K562 (cell line): Measurements from ENCODE around the gene VAPB. TPM values are rescaled to one million over a fixed set of nuclear protein-coding genes. Genes with fewer than 3 reads are reported as not detected.

Source experiments
- ATAC-seq: fragments of 200-7000 bp; cut with Tn5 transposase; 3 replicates; pipeline ENCODE4 v1.9.1; 2020; ENCODE audit warnings: moderate library complexity
- BruUV-seq: library from RNA; stranded (reverse); fragments of 400-500 nt; replicated peaks from 2 replicates; lab custom pipeline; 2021; lab: Mats Ljungman, UMichigan
- CTCF ChIA-PET: fragments of 300-600 bp; formaldehyde crosslinking; extraction: SDS; loops from one replicate; lab custom pipeline; 2021; ENCODE audit warnings: low intra/inter-chr PET ratio; lab: Yijun Ruan, JAX
- POLR2A ChIA-PET: fragments of 300-600, 350-650 bp; sonication (Branson Sonifier 250); formaldehyde crosslinking; extraction: SDS; loops from one replicate; lab custom pipeline; 2021; ENCODE audit warnings: antibody characterized with exemption, inconsistent platforms; lab: Yijun Ruan, JAX
- DNase-seq, 4 experiments: peaks; one replicate each; pipeline versions ENCODE4 v3.0.0 to v3.0.0-alpha.2; 2011 to 2018; ENCODE audit warnings: low spot score in 3 of 4, mixed read lengths in 3 of 4; ENCODE audit errors: extremely low read depth in 1 of 4
- FAIRE-seq: peaks from 2 replicates; lab custom pipeline; 2011; peaks lifted over from hg19 to GRCh38; lab: Jason Lieb, UNC
- H2AFZ ChIP-seq: 2 replicates; pipeline ENCODE4 v1.6.0; 2011; ENCODE audit warnings: low read depth, low read length, control low read depth, inconsistent platforms
- H3K27ac ChIP-seq: fragments of 200-600 bp; 3 replicates; pipeline ENCODE4 v1.8.0; 2011; ENCODE audit warnings: low read depth, mild to moderate bottlenecking, control low read depth, inconsistent platforms, low read length, moderate library complexity, mixed read lengths; ENCODE audit errors: extremely low read depth
- H3K27me3 ChIP-seq, 2 experiments: fragments of 300-600 bp in 1 of 2; 2 replicates in 1 of 2; 3 replicates in 1 of 2; pipeline versions ENCODE4 v1.6.0 to v1.8.0; 2011; ENCODE audit warnings: inconsistent platforms in 2 of 2, low read length in 2 of 2, mild to moderate bottlenecking in 1 of 2, mixed read lengths in 1 of 2, moderate library complexity in 1 of 2; ENCODE audit not compliant: control insufficient read depth in 2 of 2, insufficient read depth in 2 of 2
- H3K36me3 ChIP-seq: fragments of 300-600 bp; 3 replicates; pipeline ENCODE4 v1.8.0; 2011; ENCODE audit warnings: mild to moderate bottlenecking, low read length, inconsistent platforms; ENCODE audit not compliant: control insufficient read depth, insufficient read depth
- H3K4me1 ChIP-seq, 2 experiments: fragments of 200-600 bp in 1 of 2; replicated peaks in 1 of 2; 2 replicates in 1 of 2; 3 replicates in 1 of 2; pipeline versions ENCODE4 v1.5.1 to v1.8.0; 2011; ENCODE audit warnings: inconsistent platforms in 2 of 2, low read length in 2 of 2, mild to moderate bottlenecking in 1 of 2, mixed read lengths in 1 of 2, moderate library complexity in 1 of 2; ENCODE audit not compliant: control insufficient read depth in 2 of 2, insufficient read depth in 2 of 2
- H3K4me2 ChIP-seq: 2 replicates; pipeline ENCODE4 v1.6.1; 2011; ENCODE audit warnings: low read length, control low read depth, inconsistent platforms, mixed read lengths; ENCODE audit not compliant: insufficient read depth
- H3K4me3 ChIP-seq: fragments of 200-600 bp; sonication (generic), shearing (Covaris generic); 2 replicates; pipeline ENCODE4 v1.5.1; 2016; ENCODE audit warnings: control low read depth, inconsistent platforms
- H3K79me2 ChIP-seq: fragments of 200-600 bp; 3 replicates; pipeline ENCODE4 v1.8.0; 2011; ENCODE audit warnings: low read length, inconsistent platforms; ENCODE audit not compliant: control insufficient read depth, insufficient read depth
- H3K9ac ChIP-seq, 2 experiments: 2 replicates each; pipeline versions ENCODE4 v1.6.0 to v1.6.1; 2011; ENCODE audit warnings: low read depth in 2 of 2, low read length in 2 of 2, control low read depth in 1 of 2, inconsistent platforms in 1 of 2, mild to moderate bottlenecking in 1 of 2, mixed read lengths in 1 of 2; ENCODE audit not compliant: insufficient read depth in 1 of 2
- H3K9me1 ChIP-seq: one replicate; pipeline ENCODE4 v1.6.0; 2011; ENCODE audit warnings: inconsistent platforms, mild to moderate bottlenecking, low read length, moderate library complexity; ENCODE audit not compliant: control insufficient read depth, insufficient read depth
- H3K9me3 ChIP-seq: replicated peaks from 2 replicates; pipeline ENCODE4 v1.5.1; 2011; ENCODE audit warnings: low read depth, low read length, inconsistent platforms; ENCODE audit not compliant: control insufficient read depth, insufficient read depth
- H4K20me1 ChIP-seq: replicated peaks from 2 replicates; pipeline ENCODE4 v1.6.1; 2011; ENCODE audit warnings: low read length, inconsistent platforms, mixed read lengths; ENCODE audit not compliant: control insufficient read depth, insufficient read depth
- BHLHE40 ChIP-seq: IDR thresholded peaks from 2 replicates; pipeline ENCODE4 v1.6.1; 2011; ENCODE audit warnings: low read length, improper control_type of control experiment
- FOXJ2 ChIP-seq: fragments of 200-800 bp; sonication (Bioruptor generic); IDR thresholded peaks from 2 replicates; pipeline ENCODE4 v1.6.1; 2016; ENCODE audit warnings: missing genetic modification characterization, missing compliant biosample characterization
- KDM4B ChIP-seq, 2 experiments: fragments of 450-650 bp in 1 of 2; sonication (generic) in 1 of 2; IDR thresholded peaks; 2 replicates each; pipeline ENCODE4 v1.6.1; 2016 to 2017; ENCODE audit warnings: borderline replicate concordance in 2 of 2, antibody characterized with exemption in 1 of 2, low read depth in 1 of 2, mild to moderate bottlenecking in 1 of 2
- MTA3 ChIP-seq: fragments of 450-650 bp; formaldehyde crosslinking; IDR thresholded peaks from 2 replicates; pipeline ENCODE4 v1.6.1; 2017; ENCODE audit warnings: mild to moderate bottlenecking, borderline replicate concordance
- NR2F6 ChIP-seq: fragments of 450-650 bp; formaldehyde crosslinking; IDR thresholded peaks from 2 replicates; pipeline ENCODE4 v1.4.0; 2020; ENCODE audit warnings: mild to moderate bottlenecking
- ZFX ChIP-seq: sonication (generic); formaldehyde crosslinking; IDR thresholded peaks from 2 replicates; pipeline ENCODE4 v1.8.0; 2022; ENCODE audit warnings: mild to moderate bottlenecking, missing genetic modification reagents, moderate library complexity
- ZNF778 ChIP-seq: fragments of 450-650 bp; formaldehyde crosslinking; IDR thresholded peaks from 2 replicates; pipeline ENCODE4 v1.4.0; 2020; ENCODE audit warnings: mild to moderate bottlenecking, moderate library complexity
- WGBS: fragments of 100-300 bp; shearing (Covaris generic); methylation state at CpG from one replicate; pipeline ENCODE4 v1.1.6; 2016; ENCODE audit warnings: low coverage, mixed read lengths; ENCODE audit not compliant: insufficient coverage; ENCODE audit errors: missing lambda C conversion rate; 5-methylcytosine and 5-hydroxymethylcytosine counted together
- in situ Hi-C: fragments of 300-500 bp; cut with MboI; formaldehyde crosslinking; loops from 4 replicates; pipeline ENCODE4 v1.15.0; 2018; ENCODE audit warnings: inconsistent platforms, mixed read lengths
- intact Hi-C: fragments of 100-400 bp; cut with micrococcal nuclease; formaldehyde crosslinking; loops from 2 replicates; pipeline ENCODE4 v1.14.2; 2022
- polyA plus RNA-seq, 8 experiments: library from polyadenylated mRNA; depleted of rRNA in 4 of 8; stranded (reverse) in 5 of 8; unstranded in 3 of 8; fragments of >200 nt; fragmentation: Nextera tagmentation in 2 of 8; fragmentation: Illumina TruSeq in 1 of 8; extraction: Ambion mirVana in 2 of 8; extraction: Trizol in 1 of 8; gene quantifications; 2 replicates each; pipeline versions ENCODE4 v1.2.1 to v1.2.3, GENCODE V29; 2011 to 2014; ENCODE audit warnings: inconsistent platforms in 1 of 8, missing spikeins in 1 of 8
- total RNA-seq, 7 experiments: library from RNA; depleted of rRNA in 6 of 7; stranded (reverse); fragments of >200 nt in 6 of 7; fragmentation: Illumina TruSeq in 2 of 7; extraction: Trizol in 2 of 7; gene quantifications; 2 replicates each; pipeline versions ENCODE4 v1.2.1 to v1.2.3, GENCODE V29; 2011 to 2021; ENCODE audit warnings: low replicate concordance in 1 of 7
- TF ChIP-seq, protein P1 (sequence below): sonication (generic); formaldehyde crosslinking; IDR thresholded peaks from 2 replicates; pipeline ENCODE4 v1.8.1; 2023; ENCODE audit warnings: mild to moderate bottlenecking, missing genetic modification reagents, moderate library complexity
- TF ChIP-seq, protein P2 (sequence below): IDR thresholded peaks from 3 replicates; pipeline ENCODE4 v1.6.1; 2011; ENCODE audit warnings: borderline replicate concordance, mild to moderate bottlenecking, moderate library complexity; ENCODE audit not compliant: insufficient read length; ENCODE audit errors: extremely low read depth

VAPB gene
- total and polyA plus RNA-seq, 9 of the 15 experiments (the other 6 are each of a cell fraction or from before 2014, with no cell fraction given) = 3.4 to 51.0 (median 27.9) TPM

DNA sequence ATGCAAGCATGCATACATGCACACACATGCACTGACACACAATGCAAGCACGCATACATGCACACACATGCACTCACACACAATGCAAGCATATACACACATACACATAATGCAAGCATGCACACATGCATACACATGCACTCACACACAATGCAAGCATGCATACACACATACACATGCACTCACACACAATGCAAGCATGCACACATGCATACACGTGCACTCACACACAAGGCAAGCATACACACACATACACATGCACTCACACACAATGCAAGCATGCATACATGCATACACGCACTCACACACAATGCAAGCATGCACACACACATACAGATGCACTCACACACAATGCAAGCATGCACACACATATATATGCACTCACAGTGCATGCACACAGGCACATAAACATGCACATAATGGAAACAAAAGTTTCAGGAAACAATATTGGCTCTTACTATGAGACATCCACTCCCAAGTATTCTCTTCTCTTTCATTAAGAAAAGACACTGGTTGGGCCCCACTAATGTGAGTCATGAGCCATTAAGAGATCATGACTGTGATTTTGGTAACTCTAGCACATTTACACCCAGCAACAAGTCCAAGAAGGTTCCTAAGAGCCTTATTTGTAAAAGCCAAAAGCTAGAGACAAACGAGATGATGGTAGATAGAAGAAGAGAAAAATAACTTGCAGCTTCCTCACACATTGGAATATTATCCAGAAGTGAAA, 103.9 kb downstream of the VAPB start:
- H3K27ac ChIP-seq = no peak overlapping the region
- ChIA-PET POLR2A (no interaction called here), CTCF (no interaction called here)
- no peaks in the 10 kb centered on the region for H3K9me1 ChIP-seq
- peaks cover 4 to 32% of the 10 kb centered on the region in 2 experiments; a peak in 4 of 5 replicates for H3K27me3 ChIP-seq
- H3K36me3 ChIP-seq = no peaks in the 10 kb centered on the region
- intact Hi-C loops (no loop called here), in situ Hi-C loops (no loop called here)
- no peak overlapping the region for H3K4me3 ChIP-seq
- ATAC-seq = no peak
- FAIRE-seq = no peak
- no peaks in the 10 kb centered on the region for H4K20me1 ChIP-seq
- no peaks in the 10 kb centered on the region for H3K79me2 ChIP-seq
- H3K4me2 ChIP-seq = no peak overlapping the region
- WGBS = 0% methylated on average over 4 of the region's 4 CpGs
- no peaks in the 10 kb centered on the region for H3K9me3 ChIP-seq
- no peak overlapping the region for H3K9ac ChIP-seq
- no peak for DNase-seq
- TF ChIP-seq, protein P1, sequence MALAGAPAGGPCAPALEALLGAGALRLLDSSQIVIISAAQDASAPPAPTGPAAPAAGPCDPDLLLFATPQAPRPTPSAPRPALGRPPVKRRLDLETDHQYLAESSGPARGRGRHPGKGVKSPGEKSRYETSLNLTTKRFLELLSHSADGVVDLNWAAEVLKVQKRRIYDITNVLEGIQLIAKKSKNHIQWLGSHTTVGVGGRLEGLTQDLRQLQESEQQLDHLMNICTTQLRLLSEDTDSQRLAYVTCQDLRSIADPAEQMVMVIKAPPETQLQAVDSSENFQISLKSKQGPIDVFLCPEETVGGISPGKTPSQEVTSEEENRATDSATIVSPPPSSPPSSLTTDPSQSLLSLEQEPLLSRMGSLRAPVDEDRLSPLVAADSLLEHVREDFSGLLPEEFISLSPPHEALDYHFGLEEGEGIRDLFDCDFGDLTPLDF (CRISPR knock-in tag) = no peak
- TF ChIP-seq ZFX (CRISPR knock-in tag) = no peak
- no peak for TF ChIP-seq KDM4B (IDR thresholded peaks at IDR 0.05; ENCODE audit: borderline replicate concordance in 2 of 2, low read depth in 1 of 2)
- no peak for TF ChIP-seq ZNF778 (CRISPR knock-in tag)
- no peak for TF ChIP-seq NR2F6
- no peak for TF ChIP-seq MTA3
- TF ChIP-seq FOXJ2 (tag) = no peak
- TF ChIP-seq BHLHE40 = no peak
- TF ChIP-seq, protein P2, sequence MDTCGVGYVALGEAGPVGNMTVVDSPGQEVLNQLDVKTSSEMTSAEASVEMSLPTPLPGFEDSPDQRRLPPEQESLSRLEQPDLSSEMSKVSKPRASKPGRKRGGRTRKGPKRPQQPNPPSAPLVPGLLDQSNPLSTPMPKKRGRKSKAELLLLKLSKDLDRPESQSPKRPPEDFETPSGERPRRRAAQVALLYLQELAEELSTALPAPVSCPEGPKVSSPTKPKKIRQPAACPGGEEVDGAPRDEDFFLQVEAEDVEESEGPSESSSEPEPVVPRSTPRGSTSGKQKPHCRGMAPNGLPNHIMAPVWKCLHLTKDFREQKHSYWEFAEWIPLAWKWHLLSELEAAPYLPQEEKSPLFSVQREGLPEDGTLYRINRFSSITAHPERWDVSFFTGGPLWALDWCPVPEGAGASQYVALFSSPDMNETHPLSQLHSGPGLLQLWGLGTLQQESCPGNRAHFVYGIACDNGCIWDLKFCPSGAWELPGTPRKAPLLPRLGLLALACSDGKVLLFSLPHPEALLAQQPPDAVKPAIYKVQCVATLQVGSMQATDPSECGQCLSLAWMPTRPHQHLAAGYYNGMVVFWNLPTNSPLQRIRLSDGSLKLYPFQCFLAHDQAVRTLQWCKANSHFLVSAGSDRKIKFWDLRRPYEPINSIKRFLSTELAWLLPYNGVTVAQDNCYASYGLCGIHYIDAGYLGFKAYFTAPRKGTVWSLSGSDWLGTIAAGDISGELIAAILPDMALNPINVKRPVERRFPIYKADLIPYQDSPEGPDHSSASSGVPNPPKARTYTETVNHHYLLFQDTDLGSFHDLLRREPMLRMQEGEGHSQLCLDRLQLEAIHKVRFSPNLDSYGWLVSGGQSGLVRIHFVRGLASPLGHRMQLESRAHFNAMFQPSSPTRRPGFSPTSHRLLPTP = no peak
- no peak overlapping the region for H2AFZ ChIP-seq
- BruUV-seq = no TSS peak
- no peaks in the 10 kb centered on the region for H3K4me1 ChIP-seq
